Trophoblast cell (in vitro differentiated cells and primary cell): ENCODE data around the gene NCS1.
A peak's percentile ranks its signal among the peaks of the same experiment; 100 is the strongest.

ENCODE experiments used
- DNase-seq, 2 donors: peaks; one replicate each; pipeline ENCODE4 v3.0.0-alpha.2; 2016
- H2AFZ ChIP-seq: 2 replicates; pipeline ENCODE4 v1.6.1; 2013; ENCODE audit warnings: low read length, moderate library complexity, mild to moderate bottlenecking; ENCODE audit not compliant: insufficient read depth, poor library complexity
- H2AK5ac ChIP-seq: 2 replicates; pipeline ENCODE4 v1.6.1; 2013; ENCODE audit warnings: mild to moderate bottlenecking, low read length
- H2BK120ac ChIP-seq: 2 replicates; pipeline ENCODE4 v1.6.1; 2013; ENCODE audit warnings: low read length, mild to moderate bottlenecking, moderate library complexity; ENCODE audit not compliant: insufficient read depth, poor library complexity
- H2BK12ac ChIP-seq: 2 replicates; pipeline ENCODE4 v1.6.1; 2013; ENCODE audit warnings: mild to moderate bottlenecking, low read length, moderate library complexity
- H2BK5ac ChIP-seq: 2 replicates; pipeline ENCODE4 v1.6.1; 2013; ENCODE audit warnings: low read length, low read depth, moderate library complexity, mild to moderate bottlenecking; ENCODE audit not compliant: poor library complexity
- H3K14ac ChIP-seq: 2 replicates; pipeline ENCODE4 v1.6.1; 2013; ENCODE audit warnings: mild to moderate bottlenecking, low read length
- H3K18ac ChIP-seq: 2 replicates; pipeline ENCODE4 v1.6.1; 2013; ENCODE audit warnings: mild to moderate bottlenecking, low read length
- H3K23ac ChIP-seq: 2 replicates; pipeline ENCODE4 v1.6.1; 2013; ENCODE audit warnings: low read length
- H3K27ac ChIP-seq: 2 replicates; pipeline ENCODE4 v1.5.1; 2013; ENCODE audit warnings: low read depth, mild to moderate bottlenecking, inconsistent platforms, low read length, moderate library complexity
- H3K27me3 ChIP-seq: 2 replicates; pipeline ENCODE4 v1.6.1; 2013; ENCODE audit warnings: inconsistent platforms, mild to moderate bottlenecking, low read length, moderate library complexity; ENCODE audit not compliant: insufficient read depth
- H3K36me3 ChIP-seq, 2 experiments: 1 replicate in 1 of 2; 2 replicates in 1 of 2; pipeline ENCODE4 v1.6.1; 2013; ENCODE audit warnings: low read length in 2 of 2, mild to moderate bottlenecking in 2 of 2, moderate library complexity in 1 of 2; ENCODE audit not compliant: insufficient read depth in 2 of 2, control insufficient read depth in 1 of 2
- H3K4ac ChIP-seq: 2 replicates; pipeline ENCODE4 v1.6.1; 2013; ENCODE audit warnings: low read depth, mild to moderate bottlenecking, low read length, moderate library complexity
- H3K4me1 ChIP-seq, 2 experiments: 1 replicate in 1 of 2; 2 replicates in 1 of 2; pipeline ENCODE4 v1.6.1; 2013; ENCODE audit warnings: low read length in 2 of 2, mild to moderate bottlenecking in 2 of 2, moderate library complexity in 1 of 2; ENCODE audit not compliant: insufficient read depth in 2 of 2, control insufficient read depth in 1 of 2
- H3K4me2 ChIP-seq: 2 replicates; pipeline ENCODE4 v1.6.1; 2013; ENCODE audit warnings: inconsistent platforms, mild to moderate bottlenecking, low read length, moderate library complexity
- H3K4me3 ChIP-seq: 2 replicates; pipeline ENCODE4 v1.5.1; 2013; ENCODE audit warnings: mild to moderate bottlenecking, low read depth, low read length, inconsistent platforms
- H3K79me1 ChIP-seq: one replicate; pipeline ENCODE4 v1.6.1; 2013; ENCODE audit warnings: low read length
- H3K79me2 ChIP-seq: 2 replicates; pipeline ENCODE4 v1.6.1; 2013; ENCODE audit warnings: low read length, mild to moderate bottlenecking; ENCODE audit not compliant: control insufficient read depth, insufficient read depth, poor library complexity
- H3K9ac ChIP-seq: 2 replicates; pipeline ENCODE4 v1.6.1; 2013; ENCODE audit warnings: mild to moderate bottlenecking, low read length
- H3K9me3 ChIP-seq: 2 replicates; pipeline ENCODE4 v1.6.1; 2013; ENCODE audit warnings: low read depth, mild to moderate bottlenecking, control low read depth, inconsistent platforms, low read length; ENCODE audit not compliant: insufficient read depth
- H4K12ac ChIP-seq: 2 replicates; pipeline ENCODE4 v1.6.1; 2013; ENCODE audit warnings: low read depth, mild to moderate bottlenecking, low read length, moderate library complexity
- H4K8ac ChIP-seq: 2 replicates; pipeline ENCODE4 v1.6.1; 2013; ENCODE audit warnings: low read depth, mild to moderate bottlenecking, low read length, moderate library complexity
- H4K91ac ChIP-seq: one replicate; pipeline ENCODE4 v1.6.1; 2013; ENCODE audit warnings: low read depth, mild to moderate bottlenecking, low read length, moderate library complexity
- WGBS: extraction: QIAGEN DNeasy Blood & Tissue Kit; methylation state at CpG from one replicate; pipeline ENCODE4 v1.1.7; 2013; ENCODE audit warnings: missing lambda C conversion rate; ENCODE audit not compliant: insufficient read length, insufficient coverage; ENCODE audit errors: extremely low coverage; 5-methylcytosine and 5-hydroxymethylcytosine counted together

NCS1 gene

DNA sequence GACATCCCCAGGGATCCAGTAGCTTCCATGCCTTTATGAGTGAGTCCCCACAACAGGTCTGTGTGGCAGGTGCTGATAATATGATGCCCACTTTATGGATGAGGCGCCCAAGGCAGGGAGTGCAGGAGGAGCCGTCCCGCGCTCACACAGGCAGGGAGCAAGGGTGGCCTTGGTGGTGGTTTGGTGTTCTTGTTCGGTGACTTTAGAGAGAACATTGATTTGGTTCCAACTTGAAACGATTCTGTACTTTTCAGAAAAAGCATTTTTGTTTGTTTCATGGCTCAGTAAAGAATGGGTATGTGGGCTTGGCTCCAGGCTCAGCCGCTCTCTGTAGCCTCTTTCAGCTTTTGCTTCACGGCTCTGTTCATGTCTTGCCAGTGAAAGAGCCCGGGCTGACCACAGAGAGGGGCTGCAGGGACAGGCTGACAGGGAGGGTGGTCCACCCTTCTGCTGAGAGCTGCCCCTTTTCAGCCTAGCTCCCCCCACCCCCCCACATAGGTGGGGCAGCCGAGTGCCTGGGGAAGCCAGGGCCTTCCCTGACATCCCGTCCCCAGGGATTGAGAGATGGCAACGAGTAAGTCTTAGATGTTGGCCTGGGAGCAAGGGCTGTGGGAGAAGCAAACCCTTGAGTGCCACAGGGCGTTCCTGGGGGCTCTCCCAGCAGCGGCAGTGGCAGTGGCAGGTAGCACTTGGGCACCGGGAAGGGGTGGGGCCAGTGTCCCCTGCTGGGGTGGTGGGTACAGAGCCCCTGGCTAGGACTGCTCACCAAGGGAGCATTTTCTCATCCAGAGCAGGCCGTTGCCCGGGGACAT, 28.0 kb downstream of the NCS1 start:
- H3K4me3 ChIP-seq, result no peak overlapping the region
- no CpG with 5 or more reads among the region's 17 CpGs for WGBS
- no peak overlapping the region for H4K8ac ChIP-seq
- H4K91ac ChIP-seq, result no peak overlapping the region
- H2BK12ac ChIP-seq, result no peak overlapping the region
- no peak overlapping the region for H2AK5ac ChIP-seq
- no peaks in the 10 kb centered on the region for H3K79me2 ChIP-seq
- no peaks in the 10 kb centered on the region for H3K9me3 ChIP-seq
- peaks cover 8 to 11% of the 10 kb centered on the region in 2 experiments for H3K4me1 ChIP-seq
- no peak overlapping the region for H3K4ac ChIP-seq
- H2BK120ac ChIP-seq, result no peak overlapping the region
- DNase-seq, result no peak
- H4K12ac ChIP-seq, result no peak overlapping the region
- H3K18ac ChIP-seq, result no peak overlapping the region
- no peak overlapping the region for H3K9ac ChIP-seq
- peaks cover 4% of the 10 kb centered on the region for H3K79me1 ChIP-seq
- no peak overlapping the region for H3K23ac ChIP-seq
- no peaks in the 10 kb centered on the region for H3K27me3 ChIP-seq
- peaks cover 5 to 6% of the 10 kb centered on the region in 2 experiments for H3K36me3 ChIP-seq
- no peak overlapping the region for H3K4me2 ChIP-seq
- no peak overlapping the region for H2AFZ ChIP-seq
- no peak overlapping the region for H2BK5ac ChIP-seq
- H3K27ac ChIP-seq, result no peak overlapping the region
- no peak overlapping the region for H3K14ac ChIP-seq

DNA sequence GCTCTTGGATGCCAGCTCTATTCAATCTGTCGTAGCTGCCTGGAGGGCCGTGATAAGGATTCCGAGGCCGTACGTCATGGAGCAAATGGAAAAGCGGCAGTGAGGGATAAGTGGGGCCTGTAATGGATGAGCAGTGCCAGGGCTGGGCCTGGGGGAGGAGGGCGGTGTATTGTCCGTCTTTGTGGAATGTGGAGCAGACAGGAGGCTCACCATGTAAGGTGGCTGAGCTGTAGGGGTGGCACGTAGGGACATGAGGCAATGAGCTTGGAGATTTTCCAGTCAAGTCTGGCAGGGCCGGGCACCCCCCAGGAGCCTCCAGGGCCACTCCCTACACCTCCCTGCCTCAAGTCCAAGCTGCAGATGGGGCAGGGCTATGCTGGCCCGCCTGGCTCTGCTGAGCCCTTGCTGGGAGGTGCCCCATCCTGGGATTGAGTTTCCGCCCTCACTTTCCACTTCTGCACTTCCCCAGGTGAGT, 29.2 kb downstream of the NCS1 start:
- no peak overlapping the region for H4K91ac ChIP-seq
- no peak overlapping the region for H3K4ac ChIP-seq
- H2BK120ac ChIP-seq, result no peak overlapping the region
- no peak overlapping the region for H2BK12ac ChIP-seq
- peaks cover 8 to 11% of the 10 kb centered on the region in 2 experiments for H3K4me1 ChIP-seq
- no peak overlapping the region for H3K4me3 ChIP-seq
- no peaks in the 10 kb centered on the region for H3K27me3 ChIP-seq
- no peak for DNase-seq
- no peak overlapping the region for H3K9ac ChIP-seq
- peaks cover 1% of the 10 kb centered on the region for H3K9me3 ChIP-seq
- H2AFZ ChIP-seq, result no peak overlapping the region
- no peak overlapping the region for H4K8ac ChIP-seq
- H3K23ac ChIP-seq, result no peak overlapping the region
- no peaks in the 10 kb centered on the region for H3K79me2 ChIP-seq
- no peak overlapping the region for H3K27ac ChIP-seq
- no peak overlapping the region for H3K14ac ChIP-seq
- no CpG with 5 or more reads among the region's 12 CpGs for WGBS
- peaks cover 6 to 9% of the 10 kb centered on the region in 2 experiments for H3K36me3 ChIP-seq
- no peak overlapping the region for H2BK5ac ChIP-seq
- peaks cover 4% of the 10 kb centered on the region for H3K79me1 ChIP-seq
- H3K18ac ChIP-seq, result no peak overlapping the region
- H4K12ac ChIP-seq, result no peak overlapping the region
- no peak overlapping the region for H3K4me2 ChIP-seq
- no peak overlapping the region for H2AK5ac ChIP-seq

DNA sequence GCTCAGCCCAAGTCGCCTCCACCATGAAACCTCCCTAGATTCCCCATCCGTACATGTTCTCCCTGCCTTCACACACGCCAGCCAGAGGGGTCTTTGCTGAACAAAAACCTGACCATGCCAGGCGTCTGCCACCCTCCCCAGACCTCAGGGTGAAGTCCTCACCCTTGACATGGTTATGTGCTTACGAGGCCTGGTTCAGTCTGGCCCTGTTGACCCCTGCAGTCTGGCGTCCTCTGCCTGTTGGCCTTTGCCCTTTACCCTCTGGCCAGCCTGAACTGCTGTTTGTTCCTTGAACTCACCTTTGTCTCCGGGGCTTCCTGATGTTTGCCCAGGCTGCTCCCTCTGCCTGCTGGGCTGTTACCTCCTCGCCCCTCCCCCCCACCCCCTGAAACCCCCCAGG, 29.8 kb downstream of the NCS1 start:
- H3K79me2 ChIP-seq, result no peaks in the 10 kb centered on the region
- no peak for DNase-seq
- H4K8ac ChIP-seq, result no peak overlapping the region
- no peak overlapping the region for H3K14ac ChIP-seq
- no peak overlapping the region for H3K4me2 ChIP-seq
- H3K27ac ChIP-seq, result no peak overlapping the region
- peaks cover 4% of the 10 kb centered on the region for H3K79me1 ChIP-seq
- no peak overlapping the region for H3K4ac ChIP-seq
- H4K91ac ChIP-seq, result no peak overlapping the region
- no peak overlapping the region for H4K12ac ChIP-seq
- H3K27me3 ChIP-seq, result no peaks in the 10 kb centered on the region
- H2BK120ac ChIP-seq, result no peak overlapping the region
- no peak overlapping the region for H3K18ac ChIP-seq
- H3K9ac ChIP-seq, result no peak overlapping the region
- peaks cover 6 to 9% of the 10 kb centered on the region in 2 experiments for H3K36me3 ChIP-seq
- H2BK12ac ChIP-seq, result no peak overlapping the region
- no peak overlapping the region for H2AFZ ChIP-seq
- peaks cover 1% of the 10 kb centered on the region for H3K9me3 ChIP-seq
- H3K4me3 ChIP-seq, result no peak overlapping the region
- WGBS, result no CpG with 5 or more reads among the region's 8 CpGs
- no peak overlapping the region for H2BK5ac ChIP-seq
- peaks cover 8 to 11% of the 10 kb centered on the region in 2 experiments for H3K4me1 ChIP-seq
- no peak overlapping the region for H3K23ac ChIP-seq
- H2AK5ac ChIP-seq, result no peak overlapping the region

DNA sequence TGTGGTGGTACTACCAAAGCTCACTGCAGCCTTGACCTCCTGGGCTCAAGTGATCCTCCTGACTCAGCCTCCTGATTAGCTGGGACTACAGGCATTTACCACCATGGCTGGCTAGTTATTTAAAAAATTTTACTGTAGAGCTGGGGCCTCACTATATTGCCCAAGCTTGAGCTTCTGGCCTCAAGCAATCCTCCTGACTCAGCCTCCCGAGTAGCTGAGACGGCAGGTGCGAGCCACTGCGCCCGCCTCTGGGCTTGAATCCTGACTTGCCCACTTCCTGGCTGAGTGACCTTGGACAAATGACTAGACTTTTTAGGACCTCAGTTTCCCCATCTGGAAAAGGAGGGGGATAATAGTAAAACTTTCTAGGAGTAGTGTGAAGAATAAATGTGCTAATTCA, 32.1 kb downstream of the NCS1 start:
- Histone ChIP-seq H3K79me2 (no peaks in the 10 kb centered on the region), H3K14ac (no peak overlapping the region), H3K4me3 (no peak overlapping the region), H3K9me3 (peaks cover 1% of the 10 kb centered on the region), H3K36me3 (peaks cover 6 to 9% of the 10 kb centered on the region in 2 experiments), H2BK12ac (no peak overlapping the region), H2BK120ac (no peak overlapping the region), H4K91ac (no peak overlapping the region), H3K79me1 (peaks cover 4% of the 10 kb centered on the region), H3K9ac (no peak overlapping the region), H2BK5ac (no peak overlapping the region), H2AFZ (no peak overlapping the region), H3K27me3 (no peaks in the 10 kb centered on the region), H3K27ac (no peak overlapping the region), H3K18ac (no peak overlapping the region), H3K23ac (no peak overlapping the region), H3K4me2 (no peak overlapping the region), H4K12ac (no peak overlapping the region), H3K4ac (no peak overlapping the region), H4K8ac (no peak overlapping the region), H3K4me1 (peaks cover 10 to 15% of the 10 kb centered on the region in 2 experiments), H2AK5ac (no peak overlapping the region)
- WGBS, result no CpG with 5 or more reads among the region's 5 CpGs
- DNase-seq, result peak; percentile 92 to 94
